M059J (cell line): Measurements from ENCODE around the gene SYNRG. TPM values are rescaled to one million over a fixed set of nuclear protein-coding genes. Genes with fewer than 3 reads are reported as not detected.
A peak's percentile ranks its signal among the peaks of the same experiment; 100 is the strongest.

ENCODE experiments used
- DNase-seq: peaks from one replicate; pipeline ENCODE4 v3.0.0-alpha.2; 2012; ENCODE audit warnings: low read depth
- total RNA-seq: library from RNA; depleted of rRNA; stranded (reverse); fragments of >200 nt; shearing (Covaris generic); gene quantifications from 2 replicates; pipeline ENCODE4 v1.2.3, GENCODE V29; 2014; rRNA removed

SYNRG gene
- total RNA-seq, 1 experiment from 2014 or later, result 10.5 TPM

DNA sequence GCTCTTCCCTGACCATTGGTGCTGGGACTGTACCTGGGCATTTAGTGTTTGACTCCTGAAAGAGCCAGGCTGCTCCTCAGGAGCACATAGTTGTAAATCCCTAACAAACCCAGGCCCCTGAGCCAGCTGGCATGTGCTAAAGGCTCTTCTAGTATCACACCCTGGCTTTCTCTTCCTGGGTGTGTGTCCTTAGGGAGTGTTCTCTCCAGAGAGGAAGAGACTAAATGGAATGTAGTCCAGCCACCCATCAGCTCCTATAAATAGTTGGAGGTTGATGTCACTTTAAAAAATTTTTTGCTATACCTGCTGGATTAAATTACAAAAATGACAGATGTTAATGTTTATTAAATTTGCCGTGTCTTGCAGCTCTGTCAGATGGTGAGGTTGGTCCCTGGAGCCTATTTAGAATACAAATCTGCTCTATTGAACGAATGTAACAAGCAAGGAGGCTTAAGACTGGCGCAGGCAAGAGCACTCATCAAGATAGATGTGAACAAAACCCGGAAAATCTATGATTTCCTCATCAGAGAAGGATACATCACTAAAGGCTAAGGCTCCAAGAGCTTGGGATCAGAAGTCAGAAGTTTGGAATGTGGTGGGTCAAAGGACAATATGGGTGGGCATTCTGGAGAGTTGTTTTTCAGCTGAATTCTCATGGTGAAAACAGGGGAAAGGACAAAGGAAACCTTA, 132.6 kb downstream of the SYNRG start:
- DNase-seq, result peak; percentile 8

DNA sequence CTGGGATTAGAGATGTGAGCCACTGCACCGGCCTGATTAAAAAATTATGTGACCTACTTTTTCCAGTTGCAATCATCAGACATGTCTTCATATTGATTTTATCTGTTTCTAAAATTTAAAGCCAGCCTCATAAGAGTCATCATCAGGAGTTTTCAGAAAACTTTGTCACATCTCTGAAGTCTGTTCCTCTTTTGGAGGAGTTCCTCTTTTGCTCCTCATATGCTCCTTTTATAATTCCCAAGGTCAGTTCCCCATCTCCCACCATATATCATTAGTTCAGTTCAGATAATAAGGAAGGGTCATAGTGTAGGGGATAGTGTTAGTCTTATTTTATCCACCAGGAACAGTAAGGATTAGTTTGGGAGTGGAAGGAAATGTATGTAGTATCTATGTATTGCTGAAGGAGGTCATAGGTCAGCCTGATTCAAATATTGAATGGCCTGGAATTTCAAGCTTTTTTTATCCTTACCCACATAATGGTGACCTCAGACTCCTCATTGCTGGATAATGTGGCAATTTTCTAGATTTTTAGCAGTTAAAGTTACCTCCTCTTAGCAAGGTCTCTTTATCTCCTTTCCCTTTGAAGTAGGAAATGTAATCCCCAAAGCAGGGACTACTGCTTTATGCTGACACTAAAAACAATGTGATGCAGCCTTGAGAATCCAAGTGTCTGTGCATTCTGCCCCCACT, 133.3 kb downstream of the SYNRG start:
- no peak for DNase-seq

DNA sequence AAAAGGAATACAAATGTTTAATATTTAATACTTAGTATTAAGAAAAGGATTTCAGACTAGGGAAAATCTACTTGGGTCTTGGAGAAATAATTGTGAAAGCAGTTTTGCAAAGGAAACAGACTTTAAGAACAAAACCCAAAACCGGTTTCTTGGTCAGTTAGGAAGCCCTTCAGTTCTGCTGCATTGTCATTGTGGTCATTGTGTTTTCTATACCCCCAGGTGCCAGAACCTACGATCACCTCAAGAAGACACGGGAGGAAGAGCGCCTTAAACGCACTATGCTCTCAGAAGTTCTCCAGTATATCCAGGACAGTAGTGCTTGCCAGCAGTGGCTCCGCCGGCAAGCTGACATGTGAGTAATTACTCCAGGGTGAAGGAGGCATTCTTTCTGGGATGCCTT, 139.0 kb downstream of the SYNRG start:
- DNase-seq, result no peak

DNA sequence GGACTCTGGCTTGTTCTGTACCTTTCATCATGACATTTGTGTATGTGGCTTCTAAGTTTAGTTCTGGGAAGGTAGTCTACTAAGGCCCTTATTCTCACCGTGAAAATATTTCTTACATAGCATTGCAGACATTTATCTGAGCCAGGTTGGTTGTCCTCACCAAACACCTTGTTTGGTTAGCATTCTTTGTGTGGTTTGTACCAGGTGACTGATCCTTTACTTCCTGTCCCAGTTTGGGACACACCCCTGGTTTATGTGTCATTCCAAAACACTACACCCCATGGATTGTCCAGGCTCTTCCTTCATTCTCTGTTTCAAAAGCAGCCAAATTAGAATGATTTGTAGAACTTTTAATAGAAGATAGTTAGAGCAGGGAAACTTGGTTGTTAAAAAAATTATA, 142.7 kb downstream of the SYNRG start:
- peak; percentile 46 for DNase-seq

DNA sequence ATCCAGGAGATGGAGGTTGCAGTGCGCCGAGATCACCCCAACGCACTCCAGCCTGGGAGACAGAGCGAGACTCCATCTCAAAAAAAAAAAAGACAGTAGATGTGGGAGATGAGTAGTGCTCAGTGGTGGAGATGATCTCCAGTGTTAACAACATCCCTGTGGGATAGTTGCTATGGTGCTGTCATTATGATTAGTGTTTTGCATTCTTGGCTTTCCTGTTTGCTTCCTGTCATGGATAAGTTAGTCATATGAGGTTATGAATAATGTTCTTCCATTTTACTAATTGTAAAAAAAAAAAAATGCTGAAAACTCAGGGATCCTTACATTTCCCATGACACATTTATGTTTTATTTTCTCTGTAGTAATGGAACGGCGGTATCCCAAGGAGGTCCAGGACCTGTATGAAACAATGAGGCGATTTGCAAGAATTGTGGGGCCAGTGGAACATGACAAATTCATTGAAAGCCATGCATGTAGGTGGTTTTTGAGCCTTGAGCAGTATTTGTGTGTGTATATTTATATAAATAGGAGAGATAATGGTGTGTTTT, 144.1 kb downstream of the SYNRG start:
- peak; percentile 73 for DNase-seq

Other genes with a start within 250 kb of the SYNRG start
- not detected in 2 replicates for gene C17orf78, start 233.4 kb downstream of the SYNRG start, total RNA-seq
- gene ACACA, start 202.6 kb downstream of the SYNRG start, total RNA-seq, result 16.2 and 33.7 TPM in 2 replicates
- gene TADA2A, start 202.5 kb downstream of the SYNRG start, total RNA-seq, result 14.6 and 17.5 TPM in 2 replicates
- gene DUSP14, start 119.5 kb downstream of the SYNRG start, total RNA-seq, result 71.2 and 94.7 TPM in 2 replicates
- 16.6 and 31.7 TPM in 2 replicates for gene DDX52, start 34.0 kb upstream of the SYNRG start, total RNA-seq
- not detected in 2 replicates for gene HNF1B, start 135.6 kb upstream of the SYNRG start, total RNA-seq